Measurements from ENCODE around the gene NDST1. TPM values are rescaled to one million over a fixed set of nuclear protein-coding genes. Genes with fewer than 3 reads are reported as not detected.

Gene NDST1
- total and polyA plus RNA-seq, 10 of the 15 experiments (the other 5 are each of a cell fraction or from before 2014, with no cell fraction given): 0.20 to 53.5 (median 12.9) TPM

DNA sequence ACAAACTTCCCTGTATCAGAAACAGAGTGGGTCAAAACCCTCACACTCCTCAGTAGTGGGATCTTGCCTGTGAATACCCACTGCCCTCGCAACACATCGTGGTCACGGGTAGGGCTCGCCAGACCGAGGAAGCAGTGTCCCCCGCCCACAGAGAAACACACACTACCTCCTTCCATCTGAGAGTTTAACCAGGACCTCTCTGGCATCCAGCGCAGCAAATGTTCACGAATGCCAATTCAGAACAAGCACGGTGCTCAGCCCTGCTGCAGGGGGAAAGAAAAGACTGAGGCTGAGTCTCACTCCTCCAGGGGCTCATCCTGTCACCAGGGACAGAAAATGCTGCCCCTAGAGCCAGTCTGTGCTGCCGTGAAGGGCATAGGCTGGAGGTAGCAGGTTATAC, 90.1 kb downstream of the NDST1 start:
- ATAC-seq (no peak), DNase-seq (ENCODE audit: low read depth, low spot score) (no peak), FAIRE-seq (no peak)
- CTCF ChIA-PET: no interaction called here
- Histone ChIP-seq H3K27me3 (replicated peaks in 1 of 2; ENCODE audit: control insufficient read depth in 2 of 2, insufficient read depth in 2 of 2, low read length in 1 of 2) (no peaks in the 10 kb centered on the region; a peak in 2 of 4 replicates), H3K9ac (ENCODE audit: control insufficient read depth, insufficient read depth, low read length) (no peak overlapping the region), H3K27ac (ENCODE audit: control insufficient read depth, insufficient read depth) (no peak overlapping the region), H3K79me2 (ENCODE audit: control insufficient read depth, insufficient read depth, low read length) (no peaks in the 10 kb centered on the region), H2AFZ (ENCODE audit: control insufficient read depth, low read depth, low read length) (no peak overlapping the region), H3K4me1 (ENCODE audit: control insufficient read depth, insufficient read depth, low read length) (peaks cover 4% of the 10 kb centered on the region), H3K9me3 (replicated peaks; ENCODE audit: control insufficient read depth, insufficient read depth, low read length) (no peaks in the 10 kb centered on the region), H3K4me2 (ENCODE audit: control insufficient read depth, insufficient read depth) (no peak overlapping the region), H3K36me3 (ENCODE audit: control insufficient read depth in 2 of 2, insufficient read depth in 2 of 2, low read length in 1 of 2) (no peaks in the 10 kb centered on the region), H3K4me3 (no peak overlapping the region), H4K20me1 (ENCODE audit: control insufficient read depth, insufficient read depth) (no peaks in the 10 kb centered on the region)
- 32% methylated on average over 10 of the region's 10 CpGs for WGBS (ENCODE audit: insufficient coverage, insufficient replicate concordance, low lambda C conversion rate, missing lambda C conversion rate)
- BruUV-seq (replicated peaks): no TSS peak
- TF ChIP-seq, protein P1, sequence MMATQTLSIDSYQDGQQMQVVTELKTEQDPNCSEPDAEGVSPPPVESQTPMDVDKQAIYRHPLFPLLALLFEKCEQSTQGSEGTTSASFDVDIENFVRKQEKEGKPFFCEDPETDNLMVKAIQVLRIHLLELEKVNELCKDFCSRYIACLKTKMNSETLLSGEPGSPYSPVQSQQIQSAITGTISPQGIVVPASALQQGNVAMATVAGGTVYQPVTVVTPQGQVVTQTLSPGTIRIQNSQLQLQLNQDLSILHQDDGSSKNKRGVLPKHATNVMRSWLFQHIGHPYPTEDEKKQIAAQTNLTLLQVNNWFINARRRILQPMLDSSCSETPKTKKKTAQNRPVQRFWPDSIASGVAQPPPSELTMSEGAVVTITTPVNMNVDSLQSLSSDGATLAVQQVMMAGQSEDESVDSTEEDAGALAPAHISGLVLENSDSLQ (IDR thresholded peaks at IDR 0.05): no peak
- no peak for TF ChIP-seq POLR2AphosphoS2 (IDR thresholded peaks at IDR 0.05; ENCODE audit: low read depth, low read length)
- in situ Hi-C loops (cut with MboI) (no loop called here), intact Hi-C loops (cut with micrococcal nuclease; ENCODE audit: unreplicated experiment) (no loop called here)
- POLR2A ChIA-PET: no interaction called here
- RAD21 ChIA-PET (ENCODE audit: unreplicated experiment): no interaction called here
- SMC1A ChIA-PET (ENCODE audit: uncharacterized antibody, unreplicated experiment): no interaction called here

DNA sequence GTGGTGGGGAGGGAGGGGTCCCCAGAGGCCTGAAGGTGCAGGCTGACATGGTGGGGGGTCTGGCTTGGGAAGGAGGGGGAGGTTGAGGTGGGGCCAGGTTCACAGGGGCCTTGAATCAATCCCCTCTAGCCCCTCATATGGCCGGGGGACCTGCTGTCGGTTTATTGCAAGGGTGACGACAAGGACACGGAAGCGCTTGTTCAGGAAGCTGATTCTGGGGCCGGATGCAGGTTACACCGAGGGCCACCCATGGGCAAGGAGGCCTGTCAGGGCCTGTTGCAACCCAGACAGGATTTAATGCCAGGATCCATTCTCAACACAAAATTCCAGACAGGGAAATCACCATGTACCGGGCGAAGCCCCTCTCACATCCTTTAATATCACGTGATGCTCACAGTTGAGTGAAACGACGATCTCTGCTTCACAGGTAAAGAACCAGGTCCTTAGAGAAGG, 90.9 kb downstream of the NDST1 start:
- DNase-seq (ENCODE audit: low read depth, low spot score) (no peak), ATAC-seq (no peak), FAIRE-seq (no peak)
- in situ Hi-C loops (cut with MboI) (no loop called here), intact Hi-C loops (cut with micrococcal nuclease; ENCODE audit: unreplicated experiment) (no loop called here)
- SMC1A ChIA-PET (ENCODE audit: uncharacterized antibody, unreplicated experiment): no interaction called here
- no peaks in the 10 kb centered on the region for H3K9me3 ChIP-seq (replicated peaks; ENCODE audit: control insufficient read depth, insufficient read depth, low read length)
- H3K4me1 ChIP-seq (ENCODE audit: control insufficient read depth, insufficient read depth, low read length): peaks cover 4% of the 10 kb centered on the region
- no peaks in the 10 kb centered on the region for H3K79me2 ChIP-seq (ENCODE audit: control insufficient read depth, insufficient read depth, low read length)
- H3K27ac ChIP-seq (ENCODE audit: control insufficient read depth, insufficient read depth): no peak overlapping the region
- no peak overlapping the region for H3K9ac ChIP-seq (ENCODE audit: control insufficient read depth, insufficient read depth, low read length)
- BruUV-seq (replicated peaks): no TSS peak
- H3K4me3 ChIP-seq: no peak overlapping the region
- no peak overlapping the region for H2AFZ ChIP-seq (ENCODE audit: control insufficient read depth, low read depth, low read length)
- CTCF ChIA-PET: no interaction called here
- H3K4me2 ChIP-seq (ENCODE audit: control insufficient read depth, insufficient read depth): no peak overlapping the region
- no peaks in the 10 kb centered on the region; a peak in 2 of 4 replicates for H3K27me3 ChIP-seq (replicated peaks in 1 of 2; ENCODE audit: control insufficient read depth in 2 of 2, insufficient read depth in 2 of 2, low read length in 1 of 2)
- no peaks in the 10 kb centered on the region for H4K20me1 ChIP-seq (ENCODE audit: control insufficient read depth, insufficient read depth)
- 68% methylated on average over 12 of the region's 12 CpGs for WGBS (ENCODE audit: insufficient coverage, insufficient replicate concordance, low lambda C conversion rate, missing lambda C conversion rate)
- no peaks in the 10 kb centered on the region for H3K36me3 ChIP-seq (ENCODE audit: control insufficient read depth in 2 of 2, insufficient read depth in 2 of 2, low read length in 1 of 2)
- TF ChIP-seq MEF2B (IDR thresholded peaks at IDR 0.05; ENCODE audit: partially characterized antibody, poor library complexity, severe bottlenecking): no peak
- no peak for TF ChIP-seq ZNF592 (IDR thresholded peaks at IDR 0.05)
- TF ChIP-seq CBX3 (IDR thresholded peaks at IDR 0.05; ENCODE audit: borderline replicate concordance, low read depth): no peak
- RAD21 ChIA-PET (ENCODE audit: unreplicated experiment): no interaction called here
- POLR2A ChIA-PET: interaction anchor here (0.8 kb wide), 1 partner anchor 23 kb away, joined by 3 read pairs; no protein-coding TSS in a partner anchor

All from GM12878 (cell line).